CD4-positive, alpha-beta T cell treated with Interleukin-6 for 4 hours (primary cell): ENCODE measurements around the gene LENEP.

ENCODE experiments used
- DNase-seq: peaks from one replicate; pipeline ENCODE4 v3.0.0-alpha.2; 2020; ENCODE audit warnings: mixed read lengths

Gene LENEP

GRCh38 chr1:154993572-154994268 lies at the start of gene LENEP:
Gene LENEP, plus strand, starts transcription at chr1:154993586. Its CDS starts 22 bp downstream, at chr1:154993608.
- no peak for DNase-seq

GRCh38 chr1:154943649-154944400 lies 49.6 kb upstream of the LENEP start:
- peak; percentile 61 for DNase-seq

GRCh38 chr1:154944401-154945159 lies 48.8 kb upstream of the LENEP start:
- DNase-seq = no peak

GRCh38 chr1:154945160-154945961 lies 48.0 kb upstream of the LENEP start:
- no peak for DNase-seq

GRCh38 chr1:154945962-154946850 lies 47.2 kb upstream of the LENEP start:
- no peak for DNase-seq

GRCh38 chr1:154948079-154948478 lies 45.3 kb upstream of the LENEP start:
- DNase-seq = no peak

GRCh38 chr1:154951901-154952657 lies 41.3 kb upstream of the LENEP start:
- peak; percentile 84 for DNase-seq

- DNase-seq = no peak
Observed at GRCh38 chr1:154952664-154953063, 40.7 kb upstream of the LENEP start.

- no peak for DNase-seq
Observed at GRCh38 chr1:154953611-154954038, 39.8 kb upstream of the LENEP start.

- DNase-seq = no peak
Observed at GRCh38 chr1:154954541-154954940, 38.8 kb upstream of the LENEP start.

GRCh38 chr1:154955039-154955717 lies 38.2 kb upstream of the LENEP start:
- peak; percentile 93 for DNase-seq

- peak; percentile 85 for DNase-seq
Observed at GRCh38 chr1:154955718-154956543, 37.5 kb upstream of the LENEP start, which contains the start of gene PBXIP1. Gene PBXIP1, minus strand, starts transcription at chr1:154956099. Its CDS starts 2,378 bp downstream, at chr1:154953721.

- no peak for DNase-seq
Observed at GRCh38 chr1:154956544-154956941, 36.8 kb upstream of the LENEP start.

- no peak for DNase-seq
Observed at GRCh38 chr1:154957091-154957657, 36.2 kb upstream of the LENEP start.

GRCh38 chr1:154958036-154958435 lies 35.4 kb upstream of the LENEP start:
- DNase-seq = no peak

- DNase-seq = no peak
Observed at GRCh38 chr1:154958681-154959425, 34.5 kb upstream of the LENEP start.

- no peak for DNase-seq
Observed at GRCh38 chr1:154959426-154959780, 34.0 kb upstream of the LENEP start.
